Measurements from ENCODE around the gene SLC11A1. TPM values are rescaled to one million over a fixed set of nuclear protein-coding genes. Genes with fewer than 3 reads are reported as not detected.
A peak's percentile ranks its signal among the peaks of the same experiment; 100 is the strongest.

SLC11A1 gene
- total and polyA plus RNA-seq, 2 donors (not counting 1 experiment from before 2014, with no cell fraction given) = 6.5 to 65.3 TPM

- intact Hi-C loops (cut with micrococcal nuclease) = loop anchor here (5.0 kb wide), 3 partner anchors 41 to 989 kb away; partner anchors contain the start of genes CATIP, DNPEP and WNT10A
- Mint-ChIP-seq H3K27ac (peak overlapping the region; percentile 99), H3K27me3 (no peaks in the 10 kb centered on the region), H3K4me1 (peaks cover 63% of the 10 kb centered on the region), H3K4me3 (peak overlapping the region; percentile 96), H3K9me3 (ENCODE audit: insufficient read depth) (no peaks in the 10 kb centered on the region)
- Histone ChIP-seq H3K9me3 (ENCODE audit: control extremely low read depth in 1 of 3, control insufficient read depth in 2 of 3, insufficient read depth in 1 of 3, low read length in 2 of 3) (peaks cover 0 to 19% (median 0%) of the 10 kb centered on the region in 3 donors), H3K27ac (ENCODE audit: low read length in 2 of 2) (peak overlapping the region; percentile 88 to 89), H4K20me1 (ENCODE audit: control insufficient read depth, insufficient read depth, low read length, poor library complexity, severe bottlenecking) (peaks cover 24% of the 10 kb centered on the region), H3K4me2 (replicated peaks; ENCODE audit: low read depth, low read length, poor library complexity, severe bottlenecking) (peak overlapping the region; percentile 90), H3K36me3 (replicated peaks in 1 of 2; ENCODE audit: control extremely low read depth in 1 of 2, control insufficient read depth in 1 of 2, extremely low read depth in 1 of 2, insufficient read depth in 2 of 2, low read length in 1 of 2) (peaks cover 0 to 20% of the 10 kb centered on the region in 2 experiments), H3K4me1 (ENCODE audit: control insufficient read depth in 2 of 2, insufficient read depth in 2 of 2, low read length in 2 of 2) (peaks cover 43 to 70% of the 10 kb centered on the region in 2 donors), H3K79me2 (ENCODE audit: control insufficient read depth, insufficient read depth, low read length) (peaks cover 20% of the 10 kb centered on the region), H3K4me3 (ENCODE audit: control extremely low read depth in 1 of 5, extremely low read depth in 1 of 5, insufficient read depth in 1 of 5, low read depth in 2 of 5, low read length in 4 of 5) (peak overlapping the region; percentile 75 to 94 (median 89)), H3K27me3 (replicated peaks in 1 of 4; ENCODE audit: control extremely low read depth in 1 of 4, control insufficient read depth in 3 of 4, insufficient read depth in 4 of 4, low read length in 3 of 4) (no peaks in the 10 kb centered on the region), H2AFZ (ENCODE audit: insufficient read depth, low read depth, low read length, poor library complexity, severe bottlenecking) (peak overlapping the region; percentile 95), H3K9ac (ENCODE audit: low read length) (peak overlapping the region; percentile 78)
- no peak for TF ChIP-seq EZH2 (IDR thresholded peaks at IDR 0.05; ENCODE audit: borderline replicate concordance, insufficient read depth, low read depth, low read length, poor library complexity, severe bottlenecking)
- TF ChIP-seq CTCF (IDR thresholded peaks at IDR 0.05) = no peak
- CTCF ChIA-PET = interaction anchor here (6.8 kb wide), 1 partner anchor 126 kb away, joined by 77 read pairs; the partner anchor contains the start of genes AAMP and PNKD
- peak; percentile 77 for DNase-seq
- POLR2A ChIA-PET = interaction anchor here (1.1 to 1.5 kb wide), 2 partner anchors 104 to 499 kb away, joined by 3 to 4 read pairs; no protein-coding TSS in a partner anchor
- ATAC-seq (ENCODE audit: low read depth) = peak; percentile 7
- under 1% methylated on average over 49 of the region's 95 CpGs for WGBS (ENCODE audit: insufficient coverage)
Measured at GRCh38 chr2:218398437-218399390, 16.6 kb downstream of the SLC11A1 start.

All from B cell (primary cell).